Fibroblast of peridontal ligament (primary cell): ENCODE measurements around the gene FGF14.
"Not testable (repeated sequence)": the region's sequence is repeated elsewhere in the genome, so short reads cannot be mapped to it uniquely, and the experiment has no call there.

Source experiments
- DNase-seq: peaks from one replicate; pipeline ENCODE4 v3.0.0-alpha.2; 2010; ENCODE audit errors: extremely low read depth

FGF14 gene

GRCh38 chr13:101868585-101869469 is 533.0 kb downstream of the FGF14 start:
- no peak for DNase-seq

GRCh38 chr13:101866889-101867581 is 534.8 kb downstream of the FGF14 start:
- no peak for DNase-seq

GRCh38 chr13:101858860-101859259 is 543.0 kb downstream of the FGF14 start:
- DNase-seq, result no peak

GRCh38 chr13:101846701-101847100 is 555.1 kb downstream of the FGF14 start:
- DNase-seq, result no peak

GRCh38 chr13:101846249-101846648 is 555.6 kb downstream of the FGF14 start:
- peak; percentile 22 for DNase-seq

GRCh38 chr13:101845245-101846020 is 556.4 kb downstream of the FGF14 start:
- DNase-seq, result peak; percentile 13

GRCh38 chr13:101841698-101842097 is 560.1 kb downstream of the FGF14 start:
- DNase-seq, result no peak

GRCh38 chr13:101838323-101838722 is 563.5 kb downstream of the FGF14 start:
- peak; percentile 56 for DNase-seq

- not testable (repeated sequence) for DNase-seq
These were observed 564.1 kb downstream of the FGF14 start for GRCh38 chr13:101837778-101838177.

- no peak for DNase-seq
These were observed 564.6 kb downstream of the FGF14 start for GRCh38 chr13:101837288-101837687.

GRCh38 chr13:101835920-101836319 is 565.9 kb downstream of the FGF14 start:
- no peak for DNase-seq

GRCh38 chr13:101833671-101834070 is 568.2 kb downstream of the FGF14 start:
- no peak for DNase-seq

- DNase-seq, result no peak
These were observed 571.8 kb downstream of the FGF14 start for GRCh38 chr13:101830035-101830434.

- DNase-seq, result peak; percentile 5
These were observed 572.4 kb downstream of the FGF14 start for GRCh38 chr13:101829484-101829883.

GRCh38 chr13:101828119-101828518 is 573.7 kb downstream of the FGF14 start:
- DNase-seq, result no peak

GRCh38 chr13:101817898-101818297 is 584.0 kb downstream of the FGF14 start:
- no peak for DNase-seq

- no peak for DNase-seq
These were observed 590.0 kb downstream of the FGF14 start for GRCh38 chr13:101811881-101812280.

- DNase-seq, result peak; percentile 9
These were observed 590.5 kb downstream of the FGF14 start for GRCh38 chr13:101811284-101811839.

GRCh38 chr13:101799196-101799595 is 602.7 kb downstream of the FGF14 start:
- DNase-seq, result no peak

GRCh38 chr13:101798437-101798836 is 603.4 kb downstream of the FGF14 start:
- no peak for DNase-seq

- DNase-seq, result no peak
These were observed 606.4 kb downstream of the FGF14 start for GRCh38 chr13:101795460-101795859.

- no peak for DNase-seq
These were observed 606.8 kb downstream of the FGF14 start for GRCh38 chr13:101795025-101795424.
